Measurements from ENCODE around the gene PLSCR1. TPM values are rescaled to one million over a fixed set of nuclear protein-coding genes. Genes with fewer than 3 reads are reported as not detected.

Gene PLSCR1
- total RNA-seq, 2 donors from 2014 or later: 189 to 250 TPM

GRCh38 chr3:146505516-146505915 is 38.9 kb downstream of the PLSCR1 start:
- Histone ChIP-seq H3K4me3 (ENCODE audit: low read length) (no peak overlapping the region), H3K27ac (ENCODE audit: low read depth, low read length) (no peak overlapping the region), H3K4me1 (ENCODE audit: control insufficient read depth, insufficient read depth, low read length) (peaks cover 14% of the 10 kb centered on the region), H3K9me3 (ENCODE audit: control insufficient read depth, low read length) (no peaks in the 10 kb centered on the region), H3K36me3 (ENCODE audit: control insufficient read depth, insufficient read depth, low read length) (no peaks in the 10 kb centered on the region), H3K9ac (ENCODE audit: extremely low read depth, low read length, poor library complexity, severe bottlenecking) (no peak overlapping the region), H3K27me3 (ENCODE audit: control insufficient read depth, insufficient read depth, low read length, poor library complexity, severe bottlenecking) (no peaks in the 10 kb centered on the region)
- H3K36me3 Mint-ChIP-seq (ENCODE audit: low read depth): peaks cover 12% of the 10 kb centered on the region
- peaks cover 5% of the 10 kb centered on the region for H3K9me3 Mint-ChIP-seq
- peaks cover 59% of the 10 kb centered on the region for H3K4me1 Mint-ChIP-seq
- no peak for DNase-seq
- peak overlapping the region; percentile 52 for H3K27ac Mint-ChIP-seq
- no peak overlapping the region for H3K4me3 Mint-ChIP-seq
- H3K27me3 Mint-ChIP-seq (ENCODE audit: insufficient read depth): no peaks in the 10 kb centered on the region
- no peak for TF ChIP-seq CTCF (conservative IDR thresholded peaks at IDR 0.05)
- no CpG with 5 or more reads among the region's 1 CpG for WGBS, 2 experiments (ENCODE audit: insufficient coverage in 1 of 2, insufficient read length in 1 of 2)

GRCh38 chr3:146504498-146505197 is 39.8 kb downstream of the PLSCR1 start:
- no peak for TF ChIP-seq CTCF (conservative IDR thresholded peaks at IDR 0.05)
- Mint-ChIP-seq H3K27me3 (ENCODE audit: insufficient read depth) (no peaks in the 10 kb centered on the region), H3K27ac (peak overlapping the region; percentile 93), H3K9me3 (peaks cover 3% of the 10 kb centered on the region), H3K4me3 (no peak overlapping the region), H3K36me3 (ENCODE audit: low read depth) (peaks cover 5% of the 10 kb centered on the region), H3K4me1 (peaks cover 53% of the 10 kb centered on the region)
- Histone ChIP-seq H3K27ac (ENCODE audit: low read depth, low read length) (no peak overlapping the region), H3K9me3 (ENCODE audit: control insufficient read depth, low read length) (no peaks in the 10 kb centered on the region), H3K27me3 (ENCODE audit: control insufficient read depth, insufficient read depth, low read length, poor library complexity, severe bottlenecking) (no peaks in the 10 kb centered on the region), H3K4me1 (ENCODE audit: control insufficient read depth, insufficient read depth, low read length) (peaks cover 14% of the 10 kb centered on the region), H3K36me3 (ENCODE audit: control insufficient read depth, insufficient read depth, low read length) (no peaks in the 10 kb centered on the region), H3K4me3 (ENCODE audit: low read length) (peak overlapping the region; percentile 15), H3K9ac (ENCODE audit: extremely low read depth, low read length, poor library complexity, severe bottlenecking) (no peak overlapping the region)
- 0 to 4% methylated on average over 1 to 2 of the region's 3 CpGs for WGBS, 2 experiments (ENCODE audit: insufficient coverage in 1 of 2, insufficient read length in 1 of 2)
- DNase-seq: peak; percentile 70

DNA sequence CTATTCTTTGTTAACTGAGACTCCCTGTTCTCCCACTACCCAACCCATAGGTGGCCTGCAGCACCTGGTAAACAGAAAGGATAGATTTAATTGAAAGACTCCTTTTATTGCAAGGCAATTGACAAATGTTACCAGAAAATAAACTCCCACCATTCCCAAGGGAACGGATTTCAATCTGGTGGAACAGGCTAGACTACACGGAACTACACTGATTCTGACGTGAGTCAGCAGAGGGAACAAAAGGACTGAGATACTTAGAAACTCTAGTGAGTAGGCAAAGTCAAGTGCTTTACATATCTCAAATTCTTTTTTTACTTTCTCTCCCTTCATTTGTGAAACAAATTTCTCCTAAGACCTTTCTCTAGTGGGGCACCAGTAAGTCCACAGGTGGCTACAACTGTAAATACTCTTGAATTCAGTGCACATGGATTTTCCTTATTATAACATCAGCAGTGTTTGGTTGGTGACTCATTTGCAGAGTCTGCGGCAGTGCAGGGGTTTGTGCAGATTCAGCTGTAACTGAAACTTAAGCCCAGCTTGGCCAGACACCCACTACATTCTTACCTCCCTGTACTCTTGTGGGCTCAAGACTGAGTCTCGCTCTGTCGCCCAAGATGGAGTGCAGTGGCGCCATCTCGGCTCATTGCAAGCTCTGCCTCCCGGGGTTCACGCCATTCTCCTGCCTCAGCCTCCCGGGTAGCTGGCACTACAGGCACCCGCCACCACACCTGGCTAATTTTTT is 40.8 kb downstream of the PLSCR1 start:
- Histone ChIP-seq H3K36me3 (ENCODE audit: control insufficient read depth, insufficient read depth, low read length) (no peaks in the 10 kb centered on the region), H3K4me1 (ENCODE audit: control insufficient read depth, insufficient read depth, low read length) (peaks cover 14% of the 10 kb centered on the region), H3K27ac (ENCODE audit: low read depth, low read length) (no peak overlapping the region), H3K9ac (ENCODE audit: extremely low read depth, low read length, poor library complexity, severe bottlenecking) (no peak overlapping the region), H3K27me3 (ENCODE audit: control insufficient read depth, insufficient read depth, low read length, poor library complexity, severe bottlenecking) (no peaks in the 10 kb centered on the region), H3K9me3 (ENCODE audit: control insufficient read depth, low read length) (no peaks in the 10 kb centered on the region), H3K4me3 (ENCODE audit: low read length) (peak overlapping the region; percentile 15)
- 86 to 91% methylated on average over 4 to 12 of the region's 12 CpGs for WGBS, 2 experiments (ENCODE audit: insufficient coverage in 1 of 2, insufficient read length in 1 of 2)
- peaks cover 3% of the 10 kb centered on the region for H3K9me3 Mint-ChIP-seq
- DNase-seq: no peak
- no peaks in the 10 kb centered on the region for H3K27me3 Mint-ChIP-seq (ENCODE audit: insufficient read depth)
- peaks cover 51% of the 10 kb centered on the region for H3K4me1 Mint-ChIP-seq
- peak overlapping the region; percentile 80 for H3K27ac Mint-ChIP-seq
- TF ChIP-seq CTCF (conservative IDR thresholded peaks at IDR 0.05): peak; percentile 63
- H3K4me3 Mint-ChIP-seq: no peak overlapping the region
- peaks cover 3% of the 10 kb centered on the region for H3K36me3 Mint-ChIP-seq (ENCODE audit: low read depth)

All from endodermal cell (in vitro differentiated cells).